Lower lobe of right lung (tissue), 2 donors: Measurements from ENCODE around the gene KIAA1549. TPM values are rescaled to one million over a fixed set of nuclear protein-coding genes. Genes with fewer than 3 reads are reported as not detected.

ENCODE experiments used
- ATAC-seq, 2 donors: fragments of 200-7000 bp; cut with Tn5 transposase; one replicate each; pipeline ENCODE4 v1.9.1; 2020 to 2022; ENCODE audit warnings: mild to moderate bottlenecking in 2 of 2, moderate library complexity in 2 of 2
- DNase-seq: peaks from one replicate; pipeline ENCODE4 v3.0.0-alpha.2; 2020
- H3K27ac ChIP-seq: fragments of 200-600 bp; one replicate; pipeline ENCODE4 v1.8.0; 2022
- H3K27me3 ChIP-seq: fragments of 200-600 bp; one replicate; pipeline ENCODE4 v1.8.0; 2022; ENCODE audit warnings: low read depth
- H3K36me3 ChIP-seq: fragments of 200-600 bp; one replicate; pipeline ENCODE4 v1.8.0; 2022; ENCODE audit warnings: mild to moderate bottlenecking
- H3K4me1 ChIP-seq: fragments of 200-600 bp; one replicate; pipeline ENCODE4 v1.8.0; 2022
- H3K4me3 ChIP-seq: fragments of 200-600 bp; one replicate; pipeline ENCODE4 v1.8.0; 2022; ENCODE audit warnings: mild to moderate bottlenecking
- H3K9me3 ChIP-seq: fragments of 200-600 bp; one replicate; pipeline ENCODE4 v1.8.0; 2022
- intact Hi-C: fragments of 100-400 bp; cut with DNase I; formaldehyde crosslinking; loops from one replicate; pipeline ENCODE4 v1.11.0; 2022
- total RNA-seq: library from RNA; stranded (reverse); fragmentation: NEBNext Ultra II Directional; extraction: Animal tissue kit (Norgen Biotek cat#: 25700); gene quantifications from one replicate; pipeline ENCODE4 v1.2.1, GENCODE V29; 2021
- TF ChIP-seq, protein P1 (sequence below): fragments of 200-600 bp; IDR thresholded peaks from one replicate; pipeline ENCODE4 v1.8.0; 2022; ENCODE audit warnings: antibody characterized with exemption, mild to moderate bottlenecking
- donor health status: DM: no; HTN: yes; CAD: no; lungs with severe emphysema.

The KIAA1549 gene
- total RNA-seq, 1 donor from 2014 or later: 5.3 TPM

DNA sequence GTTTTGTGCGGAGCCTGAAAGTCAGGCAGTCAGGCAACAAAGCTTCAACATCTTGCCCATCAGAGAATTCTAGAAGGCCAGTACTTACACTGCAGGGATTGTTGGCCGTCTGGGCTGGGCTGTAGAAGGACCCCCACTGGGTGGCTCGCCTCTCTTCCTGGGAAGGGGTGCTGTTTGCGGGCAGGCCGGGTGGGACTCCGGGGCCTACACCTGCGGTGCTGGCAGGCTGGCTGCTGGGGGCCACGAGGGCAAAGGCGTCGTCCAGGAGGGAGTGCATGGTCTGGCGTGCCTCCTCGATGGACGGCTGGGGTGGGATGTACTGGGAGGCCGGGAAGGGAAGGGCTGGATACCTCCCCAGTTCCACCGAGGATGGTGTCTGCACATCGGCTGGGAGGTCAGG is 120.1 kb downstream of the KIAA1549 start:
- Histone ChIP-seq H3K4me3 (no peak overlapping the region), H3K9me3 (no peaks in the 10 kb centered on the region), H3K4me1 (no peaks in the 10 kb centered on the region), H3K27me3 (no peaks in the 10 kb centered on the region), H3K36me3 (peaks cover 4% of the 10 kb centered on the region), H3K27ac (no peak overlapping the region)
- TF ChIP-seq, protein P1, sequence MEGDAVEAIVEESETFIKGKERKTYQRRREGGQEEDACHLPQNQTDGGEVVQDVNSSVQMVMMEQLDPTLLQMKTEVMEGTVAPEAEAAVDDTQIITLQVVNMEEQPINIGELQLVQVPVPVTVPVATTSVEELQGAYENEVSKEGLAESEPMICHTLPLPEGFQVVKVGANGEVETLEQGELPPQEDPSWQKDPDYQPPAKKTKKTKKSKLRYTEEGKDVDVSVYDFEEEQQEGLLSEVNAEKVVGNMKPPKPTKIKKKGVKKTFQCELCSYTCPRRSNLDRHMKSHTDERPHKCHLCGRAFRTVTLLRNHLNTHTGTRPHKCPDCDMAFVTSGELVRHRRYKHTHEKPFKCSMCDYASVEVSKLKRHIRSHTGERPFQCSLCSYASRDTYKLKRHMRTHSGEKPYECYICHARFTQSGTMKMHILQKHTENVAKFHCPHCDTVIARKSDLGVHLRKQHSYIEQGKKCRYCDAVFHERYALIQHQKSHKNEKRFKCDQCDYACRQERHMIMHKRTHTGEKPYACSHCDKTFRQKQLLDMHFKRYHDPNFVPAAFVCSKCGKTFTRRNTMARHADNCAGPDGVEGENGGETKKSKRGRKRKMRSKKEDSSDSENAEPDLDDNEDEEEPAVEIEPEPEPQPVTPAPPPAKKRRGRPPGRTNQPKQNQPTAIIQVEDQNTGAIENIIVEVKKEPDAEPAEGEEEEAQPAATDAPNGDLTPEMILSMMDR: no peak
- intact Hi-C loops: no loop called here
- no peak for DNase-seq
- no peak for ATAC-seq

DNA sequence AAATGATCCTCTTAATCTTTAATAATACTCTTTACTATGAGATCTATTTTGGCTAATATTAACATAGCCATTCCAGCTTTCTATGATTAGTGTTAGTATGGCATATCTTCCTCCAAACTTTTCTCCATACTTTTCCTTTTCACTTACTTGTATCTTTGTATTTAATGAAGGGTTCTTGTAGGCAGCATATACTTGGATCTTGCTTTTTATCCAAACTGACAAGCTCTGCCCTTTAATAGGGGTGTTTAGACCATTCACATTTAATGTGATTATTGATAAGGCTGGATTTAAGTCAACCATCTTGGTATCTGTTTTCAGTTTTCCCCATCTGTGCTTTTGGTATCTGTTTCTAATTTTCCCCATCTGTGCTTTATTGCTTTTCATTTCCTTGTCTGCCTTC is 123.5 kb downstream of the KIAA1549 start:
- Histone ChIP-seq H3K4me1 (no peaks in the 10 kb centered on the region), H3K4me3 (no peak overlapping the region), H3K9me3 (no peaks in the 10 kb centered on the region), H3K27me3 (no peaks in the 10 kb centered on the region), H3K27ac (no peak overlapping the region), H3K36me3 (peaks cover 4% of the 10 kb centered on the region)
- DNase-seq (no peak), ATAC-seq (no peak)
- intact Hi-C loops: no loop called here
- TF ChIP-seq, protein P1: no peak

DNA sequence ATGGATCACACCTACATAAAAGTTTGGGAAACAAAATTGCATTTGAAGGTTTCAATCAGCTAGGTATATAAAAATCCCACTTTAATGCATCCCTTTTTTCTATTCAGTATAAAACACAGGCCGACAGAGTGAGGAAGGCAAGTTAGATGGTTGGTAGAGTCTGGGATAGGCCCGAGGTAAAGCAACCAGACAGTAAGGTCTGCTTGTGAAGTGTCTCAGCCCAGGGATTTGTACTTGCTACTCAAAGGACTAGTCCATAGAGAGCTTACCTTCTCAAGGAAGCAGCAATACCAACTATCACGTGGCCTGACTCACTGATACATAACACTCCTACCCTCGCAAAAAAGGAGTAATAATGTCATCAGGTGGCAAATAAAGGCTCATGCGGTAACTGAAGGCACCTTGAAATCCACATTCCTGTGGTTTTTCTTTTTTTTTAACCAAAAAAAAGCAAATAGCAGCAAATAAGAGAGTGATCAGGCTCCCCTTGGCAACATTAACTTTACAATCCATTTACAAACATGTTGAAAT is 127.0 kb downstream of the KIAA1549 start:
- H3K36me3 ChIP-seq: no peaks in the 10 kb centered on the region
- H3K4me1 ChIP-seq: no peaks in the 10 kb centered on the region
- no peak overlapping the region for H3K4me3 ChIP-seq
- H3K9me3 ChIP-seq: no peaks in the 10 kb centered on the region
- intact Hi-C loops: no loop called here
- TF ChIP-seq, protein P1: no peak
- no peaks in the 10 kb centered on the region for H3K27me3 ChIP-seq
- ATAC-seq: no peak
- H3K27ac ChIP-seq: no peak overlapping the region
- DNase-seq: no peak

DNA sequence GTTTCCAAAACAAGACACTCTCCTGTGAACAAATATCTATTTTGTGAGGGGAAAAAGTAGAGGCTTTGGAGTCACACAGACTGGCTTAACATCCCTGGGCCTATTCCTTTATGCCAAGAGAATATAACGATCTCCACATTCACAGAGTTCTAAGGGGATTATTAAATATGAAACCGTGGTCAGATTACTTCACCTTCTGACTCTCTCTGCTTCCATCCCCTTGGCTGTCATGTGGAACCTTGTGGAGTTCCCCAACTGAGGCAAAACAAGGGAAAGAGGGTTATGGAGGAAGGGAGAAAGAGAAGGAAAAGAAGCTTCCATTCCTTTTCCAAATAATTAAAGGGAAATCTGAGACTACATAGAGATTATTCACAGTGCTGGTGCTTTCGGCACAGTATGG is 127.7 kb downstream of the KIAA1549 start:
- Histone ChIP-seq H3K36me3 (no peaks in the 10 kb centered on the region), H3K4me1 (no peaks in the 10 kb centered on the region), H3K27me3 (no peaks in the 10 kb centered on the region), H3K4me3 (no peak overlapping the region), H3K27ac (no peak overlapping the region), H3K9me3 (no peaks in the 10 kb centered on the region)
- DNase-seq (no peak), ATAC-seq (no peak)
- intact Hi-C loops: no loop called here
- TF ChIP-seq, protein P1: no peak

DNA sequence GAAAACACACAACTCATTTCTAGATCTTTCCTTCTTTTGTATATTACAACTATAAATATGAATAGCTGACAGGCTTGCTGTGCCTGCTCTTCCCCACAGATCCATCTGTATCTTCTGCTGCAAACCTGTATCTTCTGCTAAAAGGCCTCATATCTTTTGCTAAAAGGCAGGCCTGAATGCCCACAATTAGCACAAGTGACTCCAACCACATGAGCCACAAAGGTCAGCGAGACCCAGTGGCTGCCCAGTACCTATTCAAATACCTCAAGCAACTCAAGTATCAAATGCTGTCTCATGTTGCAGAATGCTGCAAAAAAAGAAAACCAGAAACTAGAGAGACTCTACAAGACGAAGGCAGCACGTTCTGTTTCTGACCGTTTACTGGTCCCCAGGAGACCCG is 128.7 kb downstream of the KIAA1549 start:
- H3K4me3 ChIP-seq: no peak overlapping the region
- TF ChIP-seq, protein P1: no peak
- H3K36me3 ChIP-seq: no peaks in the 10 kb centered on the region
- no peaks in the 10 kb centered on the region for H3K27me3 ChIP-seq
- no peak for ATAC-seq
- no peaks in the 10 kb centered on the region for H3K4me1 ChIP-seq
- no peak for DNase-seq
- no peaks in the 10 kb centered on the region for H3K9me3 ChIP-seq
- no peak overlapping the region for H3K27ac ChIP-seq
- intact Hi-C loops: no loop called here

DNA sequence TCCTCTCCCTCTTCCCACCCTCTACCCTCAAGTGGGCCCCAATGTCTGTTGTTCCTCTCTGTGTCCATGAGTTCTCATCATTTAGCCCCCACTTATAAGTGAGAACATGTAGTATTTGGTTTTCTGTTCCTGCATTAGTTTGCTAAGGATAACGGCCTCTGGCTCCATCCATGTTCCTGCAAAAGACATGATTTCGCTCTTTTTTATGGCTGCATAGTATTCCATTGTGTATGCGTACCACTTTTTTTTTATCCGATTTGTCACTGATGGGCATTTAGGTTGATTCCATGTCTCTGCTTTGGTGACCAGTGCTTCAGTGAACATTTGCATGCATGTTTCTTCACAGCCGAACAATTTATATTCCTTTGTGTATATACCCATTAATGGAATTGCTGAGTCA is 131.5 kb downstream of the KIAA1549 start:
- DNase-seq (no peak), ATAC-seq (no peak)
- no peak overlapping the region for H3K27ac ChIP-seq
- H3K9me3 ChIP-seq: no peaks in the 10 kb centered on the region
- TF ChIP-seq, protein P1: no peak
- H3K4me3 ChIP-seq: no peak overlapping the region
- H3K27me3 ChIP-seq: no peaks in the 10 kb centered on the region
- intact Hi-C loops: no loop called here
- H3K36me3 ChIP-seq: no peaks in the 10 kb centered on the region
- H3K4me1 ChIP-seq: no peaks in the 10 kb centered on the region
